ENCODE measurements around the gene FTO. TPM values are rescaled to one million over a fixed set of nuclear protein-coding genes. Genes with fewer than 3 reads are reported as not detected.

Gene FTO
- total RNA-seq, 2 donors from 2014 or later, result 72.7 to 73.6 TPM

- Histone ChIP-seq H3K4me1 (replicated peaks) (peaks cover 2% of the 10 kb centered on the region), H3K27ac (no peak overlapping the region), H3K4me3 (no peak overlapping the region), H3K27me3 (replicated peaks; ENCODE audit: insufficient read depth) (no peaks in the 10 kb centered on the region), H3K9me3 (no peaks in the 10 kb centered on the region), H3K36me3 (no peaks in the 10 kb centered on the region)
- TF ChIP-seq POLR2AphosphoS5 (IDR thresholded peaks at IDR 0.05) (no peak), CTCF (IDR thresholded peaks at IDR 0.05) (no peak)
- intact Hi-C loops (cut with DNase I), result no loop called here
- 81% methylated on average over 19 of the region's 19 CpGs for WGBS
- no peak for DNase-seq (ENCODE audit: low spot score)
Measured at GRCh38 chr16:54199487-54200160, 495.7 kb downstream of the FTO start.

- intact Hi-C loops (cut with DNase I), result no loop called here
- no peaks in the 10 kb centered on the region for H3K36me3 ChIP-seq
- no peak overlapping the region for H3K27ac ChIP-seq
- no peak overlapping the region for H3K4me3 ChIP-seq
- no peaks in the 10 kb centered on the region for H3K9me3 ChIP-seq
- no peak for TF ChIP-seq CTCF (IDR thresholded peaks at IDR 0.05)
- TF ChIP-seq POLR2AphosphoS5 (IDR thresholded peaks at IDR 0.05), result no peak
- TF ChIP-seq POLR2A (IDR thresholded peaks at IDR 0.05), result no peak
- WGBS, result 100% methylated on average over 3 of the region's 3 CpGs
- no peak for DNase-seq (ENCODE audit: low spot score)
- H3K4me1 ChIP-seq (replicated peaks), result no peaks in the 10 kb centered on the region
- H3K27me3 ChIP-seq (replicated peaks; ENCODE audit: insufficient read depth), result no peaks in the 10 kb centered on the region
Measured at GRCh38 chr16:54200161-54200534, 496.2 kb downstream of the FTO start.

- H3K27me3 ChIP-seq (replicated peaks; ENCODE audit: insufficient read depth), result no peaks in the 10 kb centered on the region
- no peaks in the 10 kb centered on the region for H3K4me1 ChIP-seq (replicated peaks)
- no peak for DNase-seq (ENCODE audit: low spot score)
- no peak overlapping the region for H3K4me3 ChIP-seq
- WGBS, result 50% methylated on average over 1 of the region's 1 CpG
- intact Hi-C loops (cut with DNase I), result no loop called here
- H3K27ac ChIP-seq, result no peak overlapping the region
- TF ChIP-seq CTCF (IDR thresholded peaks at IDR 0.05) (no peak), POLR2AphosphoS5 (IDR thresholded peaks at IDR 0.05) (no peak), POLR2A (IDR thresholded peaks at IDR 0.05) (no peak)
- H3K9me3 ChIP-seq, result no peaks in the 10 kb centered on the region
- H3K36me3 ChIP-seq, result no peaks in the 10 kb centered on the region
Measured at GRCh38 chr16:54200720-54201119, 496.8 kb downstream of the FTO start.

- TF ChIP-seq POLR2A (IDR thresholded peaks at IDR 0.05) (no peak), POLR2AphosphoS5 (IDR thresholded peaks at IDR 0.05) (no peak), CTCF (IDR thresholded peaks at IDR 0.05) (no peak)
- Histone ChIP-seq H3K9me3 (no peaks in the 10 kb centered on the region), H3K36me3 (no peaks in the 10 kb centered on the region), H3K4me1 (replicated peaks) (no peaks in the 10 kb centered on the region), H3K27me3 (replicated peaks; ENCODE audit: insufficient read depth) (no peaks in the 10 kb centered on the region), H3K4me3 (no peak overlapping the region), H3K27ac (no peak overlapping the region)
- WGBS, result 90% methylated on average over 4 of the region's 4 CpGs
- no peak for DNase-seq (ENCODE audit: low spot score)
- intact Hi-C loops (cut with DNase I), result no loop called here
Measured at GRCh38 chr16:54201200-54201599, 497.2 kb downstream of the FTO start.

Small RNA genes within 50 kb of the gene (small RNA-seq; reads per million reads assigned to genes)
- gene AC007347.2, result 0 reads per million in 2 donors

Other genes starting within 250 kb of the FTO start
- gene AKTIP, start 200.9 kb upstream of the FTO start, total RNA-seq, result 10 to 100 TPM; 43.5 to 56.2 TPM
- 10 to 100 TPM in 1 of 2 donors, 1 to 10 TPM in 1; 6.1 to 12.1 TPM for gene RPGRIP1L, start 297 bp upstream of the FTO start, total RNA-seq

Data from prostate gland (tissue), 2 donors.